HepG2 (cell line): ENCODE results near the gene TLCD3B. TPM values are rescaled to one million over a fixed set of nuclear protein-coding genes. Genes with fewer than 3 reads are reported as not detected.

Experiments
- CBX1 ChIP-seq: IDR thresholded peaks from one replicate; pipeline ENCODE4 v1.6.1; 2016; ENCODE audit warnings: antibody characterized with exemption, low read depth
- GABPA ChIP-seq, 2 experiments: IDR thresholded peaks; 2 replicates each; pipeline ENCODE4 v1.6.1; 2011 to 2016; ENCODE audit warnings: low read depth in 2 of 2, low read length in 1 of 2, missing biosample characterization in 1 of 2, missing genetic modification characterization in 1 of 2
- JUND ChIP-seq: sonication (generic); formaldehyde crosslinking; IDR thresholded peaks from 2 replicates; pipeline ENCODE4 v1.8.0; 2022; ENCODE audit warnings: mild to moderate bottlenecking, missing genetic modification reagents
- KLF16 ChIP-seq, 2 experiments: sonication (generic) in 1 of 2; formaldehyde crosslinking in 1 of 2; IDR thresholded peaks; 2 replicates each; pipeline versions ENCODE4 v1.6.1 to v1.8.0; 2016 to 2023; ENCODE audit warnings: missing genetic modification reagents in 2 of 2, missing compliant biosample characterization in 1 of 2
- KMT2B ChIP-seq: IDR thresholded peaks from 2 replicates; pipeline ENCODE4 v1.6.1; 2016; ENCODE audit warnings: missing genetic modification reagents, missing compliant biosample characterization
- MATR3 ChIP-seq: sonication (generic); formaldehyde crosslinking; IDR thresholded peaks from 2 replicates; pipeline ENCODE4 v1.4.0; 2020; ENCODE audit warnings: missing genetic modification reagents
- MED8 ChIP-seq: sonication (generic); formaldehyde crosslinking; IDR thresholded peaks from 2 replicates; pipeline ENCODE4 v1.8.1; 2023; ENCODE audit warnings: mild to moderate bottlenecking, missing genetic modification reagents; ENCODE audit not compliant: insufficient replicate concordance
- PRPF4 ChIP-seq: fragments of 200-400 bp; formaldehyde crosslinking; IDR thresholded peaks from 2 replicates; pipeline ENCODE4 v1.6.1; 2016; ENCODE audit warnings: low read length, low read depth; ENCODE audit not compliant: poor library complexity, severe bottlenecking
- RBAK ChIP-seq: sonication (generic); formaldehyde crosslinking; IDR thresholded peaks from 2 replicates; pipeline ENCODE4 v1.5.1; 2020; ENCODE audit warnings: mild to moderate bottlenecking, missing genetic modification reagents
- RCOR2 ChIP-seq: IDR thresholded peaks from 2 replicates; pipeline ENCODE4 v1.6.1; 2016; ENCODE audit warnings: missing biosample characterization, missing genetic modification reagents
- SKI ChIP-seq: fragments of 450-650 bp; IDR thresholded peaks from one replicate; pipeline ENCODE4 v1.6.1; 2018; ENCODE audit warnings: mild to moderate bottlenecking; ENCODE audit not compliant: partially characterized antibody
- SMAD3 ChIP-seq: sonication (generic); formaldehyde crosslinking; IDR thresholded peaks from 2 replicates; pipeline ENCODE4 v1.4.0; 2020; ENCODE audit warnings: missing genetic modification reagents
- SMC3 ChIP-seq: IDR thresholded peaks from 2 replicates; pipeline ENCODE4 v1.6.1; 2011; ENCODE audit warnings: low read length, improper control_type of control experiment
- STAG1 ChIP-seq: sonication (generic); formaldehyde crosslinking; IDR thresholded peaks from 2 replicates; pipeline ENCODE4 v1.4.0; 2020; ENCODE audit warnings: missing genetic modification reagents
- TAF1 ChIP-seq: sonication (generic); formaldehyde crosslinking; IDR thresholded peaks from 2 replicates; pipeline ENCODE4 v1.4.0; 2020; ENCODE audit warnings: missing genetic modification reagents
- XRCC5 ChIP-seq: fragments of 200-400 bp; formaldehyde crosslinking; optimal IDR thresholded peaks from 2 replicates; pipeline ENCODE3; 2017; ENCODE audit warnings: mild to moderate bottlenecking, low read length
- YY1 ChIP-seq: IDR thresholded peaks from 2 replicates; pipeline ENCODE4 v1.6.1; 2011; ENCODE audit warnings: low read length, low read depth, moderate library complexity, mild to moderate bottlenecking; ENCODE audit not compliant: insufficient read depth, insufficient replicate concordance
- ZBTB21 ChIP-seq: sonication (generic); formaldehyde crosslinking; IDR thresholded peaks from 2 replicates; pipeline ENCODE4 v1.4.0; 2020; ENCODE audit warnings: missing genetic modification reagents
- ZNF101 ChIP-seq: sonication (generic); formaldehyde crosslinking; IDR thresholded peaks from 2 replicates; pipeline ENCODE4 v1.4.0; 2020; ENCODE audit warnings: mild to moderate bottlenecking, low read depth, missing genetic modification reagents, borderline replicate concordance
- ZNF788 ChIP-seq: sonication (generic); formaldehyde crosslinking; IDR thresholded peaks from 2 replicates; pipeline ENCODE4 v1.5.0; 2020; ENCODE audit warnings: mild to moderate bottlenecking, missing genetic modification reagents, borderline replicate concordance
- polyA plus RNA-seq, 8 experiments: library from polyadenylated mRNA; depleted of rRNA in 3 of 8; stranded (reverse) in 7 of 8; unstranded in 1 of 8; fragments of >200 nt; fragmentation: Illumina TruSeq in 4 of 8; extraction: Trizol in 4 of 8; gene quantifications; 2 replicates each; pipeline versions ENCODE4 v1.2.1 to v1.2.3, GENCODE V29; 2011 to 2016; ENCODE audit warnings: low read depth in 4 of 8, missing spikeins in 1 of 8, mixed read lengths in 1 of 8; ENCODE audit not compliant: insufficient read depth in 1 of 8
- total RNA-seq, 5 experiments: library from RNA; depleted of rRNA; stranded (reverse); fragments of >200 nt; fragmentation: Illumina TruSeq; extraction: Trizol; gene quantifications; 2 replicates each; pipeline ENCODE4 v1.2.3, GENCODE V29; 2016; ENCODE audit warnings: low read depth in 1 of 5
- TF ChIP-seq, protein P1 (sequence below): sonication (generic); formaldehyde crosslinking; IDR thresholded peaks from 2 replicates; pipeline ENCODE4 v1.4.0; 2020; ENCODE audit warnings: mild to moderate bottlenecking, missing genetic modification reagents
- TF ChIP-seq, protein P2 (sequence below): sonication (generic); formaldehyde crosslinking; IDR thresholded peaks from 2 replicates; pipeline ENCODE4; 2020; ENCODE audit warnings: missing genetic modification reagents, mild to moderate bottlenecking, borderline replicate concordance

The TLCD3B gene
- total and polyA plus RNA-seq, 2 of the 13 experiments (the other 11 are each of a cell fraction or from before 2014, with no cell fraction given): not detected

DNA sequence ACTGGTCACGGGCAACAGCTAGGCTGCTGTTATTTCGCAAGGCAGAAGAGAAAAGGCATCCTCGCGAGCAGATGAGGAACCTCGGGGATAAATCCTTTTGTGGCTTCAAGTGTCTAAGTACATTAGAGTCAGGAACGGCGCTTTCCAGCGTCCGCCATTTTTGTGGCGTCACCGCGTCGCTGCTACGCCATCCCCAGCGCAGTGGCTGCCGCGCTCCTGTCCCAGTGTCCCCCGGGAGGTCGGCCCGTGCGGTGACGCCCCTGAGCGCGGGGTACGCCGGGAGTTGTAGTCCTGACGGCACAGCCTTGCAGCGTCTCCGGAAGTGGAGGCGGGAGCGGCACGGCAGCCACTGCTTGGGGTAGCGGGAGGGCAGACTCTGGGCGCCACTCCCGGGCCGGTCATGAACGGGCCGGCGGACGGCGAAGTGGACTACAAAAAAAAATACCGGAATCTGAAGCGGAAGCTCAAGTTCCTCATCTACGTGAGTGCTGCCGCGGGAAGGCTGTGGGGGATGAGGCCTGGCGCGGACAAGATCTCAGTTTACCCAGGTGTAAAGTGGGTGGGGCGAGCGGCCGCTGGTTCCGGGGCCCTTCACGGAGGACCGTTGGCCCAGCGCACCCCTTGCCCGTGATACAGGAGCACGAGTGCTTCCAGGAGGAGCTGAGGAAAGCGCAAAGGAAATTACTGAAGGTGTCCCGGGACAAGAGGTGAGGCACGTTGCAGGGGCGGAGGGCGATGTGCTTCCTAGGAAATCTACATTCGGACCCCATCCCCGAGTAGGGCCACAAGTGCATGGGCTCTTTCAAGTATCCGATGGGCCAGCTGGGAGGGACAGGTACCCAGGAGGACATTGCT, 34.9 kb downstream of the TLCD3B start, which contains the start of gene INO80E (continued):
- TF ChIP-seq JUND (CRISPR knock-in tag) (peak; percentile 64), SKI (peak; percentile 52), SMC3 (0 out of 2 replicates have a peak, but pooled peaks have one; percentile 2), MATR3 (CRISPR knock-in tag) (no peak), RCOR2 (CRISPR knock-in tag) (peak; percentile 12; the same call in 1 of the 2 replicates), KLF16 (CRISPR knock-in tag; IDR thresholded peaks at IDR 0.05) (peak in 1 of 2 experiments; percentile 91; a peak in 2 of 4 replicates), GABPA (IDR thresholded peaks at IDR 0.05; ENCODE audit: low read depth, low read length) (peak; percentile 76), GABPA (CRISPR knock-in tag; IDR thresholded peaks at IDR 0.05; ENCODE audit: low read depth) (peak; percentile 93), XRCC5 (peak; percentile 88), STAG1 (CRISPR knock-in tag) (peak; percentile 39; the same call in 1 of the 2 replicates), TAF1 (CRISPR knock-in tag) (peak; percentile 97), CBX1 (peak; percentile 24), ZNF101 (CRISPR knock-in tag) (no peak; the same call in 1 of the 2 replicates), ZBTB21 (peak; percentile 100), ZNF788 (peak; percentile 91; the same call in 1 of the 2 replicates), PRPF4 (no peak), MED8 (CRISPR knock-in tag) (peak; percentile 76), YY1 (peak; percentile 98), KMT2B (CRISPR knock-in tag) (peak; percentile 94), SMAD3 (CRISPR knock-in tag) (0 out of 2 replicates have a peak, but pooled peaks have one; percentile 71), RBAK (CRISPR knock-in tag) (no peak)
- TF ChIP-seq, protein P1, sequence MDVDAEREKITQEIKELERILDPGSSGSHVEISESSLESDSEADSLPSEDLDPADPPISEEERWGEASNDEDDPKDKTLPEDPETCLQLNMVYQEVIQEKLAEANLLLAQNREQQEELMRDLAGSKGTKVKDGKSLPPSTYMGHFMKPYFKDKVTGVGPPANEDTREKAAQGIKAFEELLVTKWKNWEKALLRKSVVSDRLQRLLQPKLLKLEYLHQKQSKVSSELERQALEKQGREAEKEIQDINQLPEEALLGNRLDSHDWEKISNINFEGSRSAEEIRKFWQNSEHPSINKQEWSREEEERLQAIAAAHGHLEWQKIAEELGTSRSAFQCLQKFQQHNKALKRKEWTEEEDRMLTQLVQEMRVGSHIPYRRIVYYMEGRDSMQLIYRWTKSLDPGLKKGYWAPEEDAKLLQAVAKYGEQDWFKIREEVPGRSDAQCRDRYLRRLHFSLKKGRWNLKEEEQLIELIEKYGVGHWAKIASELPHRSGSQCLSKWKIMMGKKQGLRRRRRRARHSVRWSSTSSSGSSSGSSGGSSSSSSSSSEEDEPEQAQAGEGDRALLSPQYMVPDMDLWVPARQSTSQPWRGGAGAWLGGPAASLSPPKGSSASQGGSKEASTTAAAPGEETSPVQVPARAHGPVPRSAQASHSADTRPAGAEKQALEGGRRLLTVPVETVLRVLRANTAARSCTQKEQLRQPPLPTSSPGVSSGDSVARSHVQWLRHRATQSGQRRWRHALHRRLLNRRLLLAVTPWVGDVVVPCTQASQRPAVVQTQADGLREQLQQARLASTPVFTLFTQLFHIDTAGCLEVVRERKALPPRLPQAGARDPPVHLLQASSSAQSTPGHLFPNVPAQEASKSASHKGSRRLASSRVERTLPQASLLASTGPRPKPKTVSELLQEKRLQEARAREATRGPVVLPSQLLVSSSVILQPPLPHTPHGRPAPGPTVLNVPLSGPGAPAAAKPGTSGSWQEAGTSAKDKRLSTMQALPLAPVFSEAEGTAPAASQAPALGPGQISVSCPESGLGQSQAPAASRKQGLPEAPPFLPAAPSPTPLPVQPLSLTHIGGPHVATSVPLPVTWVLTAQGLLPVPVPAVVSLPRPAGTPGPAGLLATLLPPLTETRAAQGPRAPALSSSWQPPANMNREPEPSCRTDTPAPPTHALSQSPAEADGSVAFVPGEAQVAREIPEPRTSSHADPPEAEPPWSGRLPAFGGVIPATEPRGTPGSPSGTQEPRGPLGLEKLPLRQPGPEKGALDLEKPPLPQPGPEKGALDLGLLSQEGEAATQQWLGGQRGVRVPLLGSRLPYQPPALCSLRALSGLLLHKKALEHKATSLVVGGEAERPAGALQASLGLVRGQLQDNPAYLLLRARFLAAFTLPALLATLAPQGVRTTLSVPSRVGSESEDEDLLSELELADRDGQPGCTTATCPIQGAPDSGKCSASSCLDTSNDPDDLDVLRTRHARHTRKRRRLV: peak; percentile 28
- TF ChIP-seq, protein P2, sequence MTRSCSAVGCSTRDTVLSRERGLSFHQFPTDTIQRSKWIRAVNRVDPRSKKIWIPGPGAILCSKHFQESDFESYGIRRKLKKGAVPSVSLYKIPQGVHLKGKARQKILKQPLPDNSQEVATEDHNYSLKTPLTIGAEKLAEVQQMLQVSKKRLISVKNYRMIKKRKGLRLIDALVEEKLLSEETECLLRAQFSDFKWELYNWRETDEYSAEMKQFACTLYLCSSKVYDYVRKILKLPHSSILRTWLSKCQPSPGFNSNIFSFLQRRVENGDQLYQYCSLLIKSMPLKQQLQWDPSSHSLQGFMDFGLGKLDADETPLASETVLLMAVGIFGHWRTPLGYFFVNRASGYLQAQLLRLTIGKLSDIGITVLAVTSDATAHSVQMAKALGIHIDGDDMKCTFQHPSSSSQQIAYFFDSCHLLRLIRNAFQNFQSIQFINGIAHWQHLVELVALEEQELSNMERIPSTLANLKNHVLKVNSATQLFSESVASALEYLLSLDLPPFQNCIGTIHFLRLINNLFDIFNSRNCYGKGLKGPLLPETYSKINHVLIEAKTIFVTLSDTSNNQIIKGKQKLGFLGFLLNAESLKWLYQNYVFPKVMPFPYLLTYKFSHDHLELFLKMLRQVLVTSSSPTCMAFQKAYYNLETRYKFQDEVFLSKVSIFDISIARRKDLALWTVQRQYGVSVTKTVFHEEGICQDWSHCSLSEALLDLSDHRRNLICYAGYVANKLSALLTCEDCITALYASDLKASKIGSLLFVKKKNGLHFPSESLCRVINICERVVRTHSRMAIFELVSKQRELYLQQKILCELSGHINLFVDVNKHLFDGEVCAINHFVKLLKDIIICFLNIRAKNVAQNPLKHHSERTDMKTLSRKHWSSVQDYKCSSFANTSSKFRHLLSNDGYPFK (CRISPR knock-in tag): peak; percentile 91
